OCI-LY1 (cell line): ENCODE data around the gene HKDC1.

Source experiments
- EZH2 ChIP-seq: fragments of 200-600 bp; sonication (generic), shearing (Covaris generic); IDR thresholded peaks from 2 replicates; pipeline ENCODE4 v1.8.0; 2017; ENCODE audit warnings: borderline replicate concordance, mixed run types, mild to moderate bottlenecking, antibody characterized with exemption, low read length, moderate library complexity, mixed read lengths
- TF ChIP-seq, protein P1 (sequence below): fragments of 200-600 bp; sonication (generic), shearing (Covaris generic); IDR thresholded peaks from 2 replicates; pipeline ENCODE4 v1.5.1; 2017; ENCODE audit warnings: mild to moderate bottlenecking, antibody characterized with exemption, low read length, moderate library complexity, mixed read lengths

DNA sequence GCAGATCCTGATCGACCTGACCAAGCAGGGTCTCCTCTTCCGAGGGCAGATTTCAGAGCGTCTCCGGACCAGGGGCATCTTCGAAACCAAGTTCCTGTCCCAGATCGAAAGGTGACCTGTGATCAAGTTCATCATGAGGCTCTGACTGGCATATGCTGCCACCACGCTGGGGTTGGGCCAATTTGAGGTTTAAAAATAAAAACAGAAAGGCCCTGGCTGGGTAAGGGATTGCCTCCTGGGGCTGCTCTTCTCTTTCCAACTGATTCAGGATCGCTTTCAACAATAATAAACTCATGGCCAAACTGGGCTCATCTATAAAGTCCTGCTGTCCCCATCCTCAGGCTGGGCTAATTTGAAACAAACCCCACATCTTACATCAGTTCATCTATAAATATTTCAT lies 41.1 kb downstream of the HKDC1 start:
- TF ChIP-seq, protein P1, sequence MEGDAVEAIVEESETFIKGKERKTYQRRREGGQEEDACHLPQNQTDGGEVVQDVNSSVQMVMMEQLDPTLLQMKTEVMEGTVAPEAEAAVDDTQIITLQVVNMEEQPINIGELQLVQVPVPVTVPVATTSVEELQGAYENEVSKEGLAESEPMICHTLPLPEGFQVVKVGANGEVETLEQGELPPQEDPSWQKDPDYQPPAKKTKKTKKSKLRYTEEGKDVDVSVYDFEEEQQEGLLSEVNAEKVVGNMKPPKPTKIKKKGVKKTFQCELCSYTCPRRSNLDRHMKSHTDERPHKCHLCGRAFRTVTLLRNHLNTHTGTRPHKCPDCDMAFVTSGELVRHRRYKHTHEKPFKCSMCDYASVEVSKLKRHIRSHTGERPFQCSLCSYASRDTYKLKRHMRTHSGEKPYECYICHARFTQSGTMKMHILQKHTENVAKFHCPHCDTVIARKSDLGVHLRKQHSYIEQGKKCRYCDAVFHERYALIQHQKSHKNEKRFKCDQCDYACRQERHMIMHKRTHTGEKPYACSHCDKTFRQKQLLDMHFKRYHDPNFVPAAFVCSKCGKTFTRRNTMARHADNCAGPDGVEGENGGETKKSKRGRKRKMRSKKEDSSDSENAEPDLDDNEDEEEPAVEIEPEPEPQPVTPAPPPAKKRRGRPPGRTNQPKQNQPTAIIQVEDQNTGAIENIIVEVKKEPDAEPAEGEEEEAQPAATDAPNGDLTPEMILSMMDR, result no peak
- TF ChIP-seq EZH2, result no peak
